HFFc6 (cell line): ENCODE data around the gene WRAP73. TPM values are rescaled to one million over a fixed set of nuclear protein-coding genes. Genes with fewer than 3 reads are reported as not detected.

Experiments
- DNase-seq: peaks from one replicate; pipeline ENCODE4 v3.0.0-alpha.2; 2018
- H3K27ac Mint-ChIP-seq: 2 replicates; pipeline ENCODE4 v1.8.0; 2020; ENCODE audit warnings: mild to moderate bottlenecking, mixed read lengths
- H3K27me3 Mint-ChIP-seq: 2 replicates; pipeline ENCODE4 v1.8.0; 2021; ENCODE audit warnings: mild to moderate bottlenecking, moderate library complexity, mixed read lengths; ENCODE audit not compliant: insufficient read depth
- H3K36me3 Mint-ChIP-seq: 2 replicates; pipeline ENCODE4 v1.8.0; 2021; ENCODE audit warnings: low read depth, mixed read lengths
- H3K4me1 Mint-ChIP-seq: 2 replicates; pipeline ENCODE4 v1.8.0; 2020; ENCODE audit warnings: low read depth, mixed read lengths
- H3K4me3 Mint-ChIP-seq: 2 replicates; pipeline ENCODE4 v1.8.0; 2020; ENCODE audit warnings: mild to moderate bottlenecking, moderate library complexity, mixed read lengths
- H3K9me3 Mint-ChIP-seq: 2 replicates; pipeline ENCODE4 v1.8.0; 2020; ENCODE audit warnings: mild to moderate bottlenecking, mixed read lengths
- total RNA-seq, 6 experiments: library from RNA; stranded (reverse); fragmentation: NEBNext Ultra II Directional; extraction: Animal tissue kit (Norgen Biotek cat#: 25700); gene quantifications; 2 replicates in 1 of 6; 3 replicates in 5 of 6; pipeline ENCODE4 v1.2.3, GENCODE V29; 2021
- TF ChIP-seq, protein P1 (sequence below): fragments of 200-600 bp; sonication (generic); IDR thresholded peaks from 2 replicates; pipeline ENCODE4 v1.5.0; 2021; ENCODE audit warnings: antibody characterized with exemption, mild to moderate bottlenecking

The WRAP73 gene
- total RNA-seq, 6 experiments from 2014 or later: 11.8 to 14.8 (median 14.3) TPM

- peaks cover 24% of the 10 kb centered on the region for H3K27me3 Mint-ChIP-seq
- no peaks in the 10 kb centered on the region for H3K4me1 Mint-ChIP-seq
- no peak overlapping the region for H3K4me3 Mint-ChIP-seq
- H3K27ac Mint-ChIP-seq: no peak overlapping the region
- DNase-seq: no peak
- no peaks in the 10 kb centered on the region for H3K9me3 Mint-ChIP-seq
- H3K36me3 Mint-ChIP-seq: no peaks in the 10 kb centered on the region
- TF ChIP-seq, protein P1, sequence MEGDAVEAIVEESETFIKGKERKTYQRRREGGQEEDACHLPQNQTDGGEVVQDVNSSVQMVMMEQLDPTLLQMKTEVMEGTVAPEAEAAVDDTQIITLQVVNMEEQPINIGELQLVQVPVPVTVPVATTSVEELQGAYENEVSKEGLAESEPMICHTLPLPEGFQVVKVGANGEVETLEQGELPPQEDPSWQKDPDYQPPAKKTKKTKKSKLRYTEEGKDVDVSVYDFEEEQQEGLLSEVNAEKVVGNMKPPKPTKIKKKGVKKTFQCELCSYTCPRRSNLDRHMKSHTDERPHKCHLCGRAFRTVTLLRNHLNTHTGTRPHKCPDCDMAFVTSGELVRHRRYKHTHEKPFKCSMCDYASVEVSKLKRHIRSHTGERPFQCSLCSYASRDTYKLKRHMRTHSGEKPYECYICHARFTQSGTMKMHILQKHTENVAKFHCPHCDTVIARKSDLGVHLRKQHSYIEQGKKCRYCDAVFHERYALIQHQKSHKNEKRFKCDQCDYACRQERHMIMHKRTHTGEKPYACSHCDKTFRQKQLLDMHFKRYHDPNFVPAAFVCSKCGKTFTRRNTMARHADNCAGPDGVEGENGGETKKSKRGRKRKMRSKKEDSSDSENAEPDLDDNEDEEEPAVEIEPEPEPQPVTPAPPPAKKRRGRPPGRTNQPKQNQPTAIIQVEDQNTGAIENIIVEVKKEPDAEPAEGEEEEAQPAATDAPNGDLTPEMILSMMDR: no peak
Measured at GRCh38 chr1:3680488-3681230, 30.8 kb upstream of the WRAP73 start.

DNA sequence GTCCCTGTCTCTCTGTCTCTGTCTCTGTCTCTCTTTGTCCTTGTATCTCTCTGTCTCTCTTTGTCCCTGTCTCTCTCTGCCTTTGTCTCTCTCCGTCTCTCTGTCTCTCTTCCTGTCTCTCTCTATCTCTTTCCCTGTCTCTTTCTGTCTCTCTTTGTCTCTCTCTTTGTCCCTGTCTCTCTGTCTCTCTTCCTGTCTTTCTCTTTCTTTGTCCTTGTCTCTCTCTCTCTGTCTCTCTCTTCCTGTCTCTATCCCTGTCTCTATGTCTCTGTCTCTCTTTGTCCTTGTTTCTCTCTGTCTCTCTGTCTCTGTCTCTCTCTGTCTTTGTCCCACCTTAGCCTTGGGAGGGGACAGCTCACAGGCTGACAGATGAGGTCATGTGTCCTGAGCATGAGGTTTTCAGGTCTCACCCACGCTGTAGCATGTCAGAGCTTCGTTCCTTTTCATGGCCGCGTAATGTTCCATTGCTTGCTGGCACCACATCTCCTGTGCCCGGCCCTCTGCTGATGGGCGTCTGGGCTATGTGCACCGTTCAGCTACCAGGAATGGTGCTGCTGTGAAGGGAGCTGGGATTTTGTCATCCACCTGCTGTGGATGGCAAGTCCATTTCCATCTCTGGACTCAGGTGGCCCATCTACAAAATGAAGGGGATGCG, 30.0 kb upstream of the WRAP73 start:
- Mint-ChIP-seq H3K4me3 (no peak overlapping the region), H3K27me3 (peaks cover 18% of the 10 kb centered on the region), H3K27ac (no peak overlapping the region), H3K4me1 (no peaks in the 10 kb centered on the region), H3K36me3 (no peaks in the 10 kb centered on the region), H3K9me3 (no peaks in the 10 kb centered on the region)
- no peak for DNase-seq
- TF ChIP-seq, protein P1: no peak

DNA sequence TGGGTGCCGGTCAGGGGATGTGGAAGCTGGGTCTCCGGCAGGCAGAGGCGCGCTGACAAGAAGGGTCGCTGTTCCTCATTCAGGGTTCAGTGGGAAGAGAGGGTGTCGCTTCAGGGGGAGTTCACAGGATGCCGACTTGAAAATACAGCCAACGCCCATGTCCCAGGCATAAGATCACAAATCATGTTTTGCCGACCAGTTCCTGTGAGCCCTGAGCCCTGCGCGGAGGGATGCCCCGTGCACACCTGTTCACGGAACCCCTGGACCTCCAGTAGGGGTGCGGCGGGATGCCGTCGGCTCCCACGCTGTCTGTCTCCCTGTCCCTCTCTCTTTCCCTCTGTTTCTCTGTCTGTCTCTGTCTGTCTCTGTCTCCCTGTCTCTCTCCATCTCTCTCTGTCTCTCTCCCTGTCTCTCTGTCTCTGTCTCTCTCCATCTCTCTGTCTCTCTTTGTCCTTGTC, 29.2 kb upstream of the WRAP73 start:
- H3K27me3 Mint-ChIP-seq: peaks cover 18% of the 10 kb centered on the region
- H3K4me1 Mint-ChIP-seq: no peaks in the 10 kb centered on the region
- H3K27ac Mint-ChIP-seq: no peak overlapping the region
- no peak overlapping the region for H3K4me3 Mint-ChIP-seq
- no peaks in the 10 kb centered on the region for H3K9me3 Mint-ChIP-seq
- DNase-seq: no peak
- TF ChIP-seq, protein P1: no peak
- H3K36me3 Mint-ChIP-seq: no peaks in the 10 kb centered on the region

- Mint-ChIP-seq H3K27me3 (peaks cover 20% of the 10 kb centered on the region), H3K4me1 (no peaks in the 10 kb centered on the region), H3K36me3 (no peaks in the 10 kb centered on the region), H3K4me3 (no peak overlapping the region), H3K9me3 (no peaks in the 10 kb centered on the region), H3K27ac (no peak overlapping the region)
- DNase-seq: no peak
- TF ChIP-seq, protein P1: no peak
Measured at GRCh38 chr1:3678361-3679097, 28.6 kb upstream of the WRAP73 start.

- Mint-ChIP-seq H3K4me1 (no peaks in the 10 kb centered on the region), H3K27ac (no peak overlapping the region), H3K27me3 (peaks cover 24% of the 10 kb centered on the region), H3K36me3 (no peaks in the 10 kb centered on the region), H3K4me3 (no peak overlapping the region), H3K9me3 (no peaks in the 10 kb centered on the region)
- DNase-seq: no peak
- TF ChIP-seq, protein P1: no peak
Measured at GRCh38 chr1:3677484-3677883, 27.6 kb upstream of the WRAP73 start.
